CD4-positive, alpha-beta T cell (primary cell): Measurements from ENCODE around the gene ADARB2. TPM values are rescaled to one million over a fixed set of nuclear protein-coding genes. Genes with fewer than 3 reads are reported as not detected.

Experiments used
- ATAC-seq: fragments of 200-7000 bp; cut with Tn5 transposase; one replicate; pipeline ENCODE4 v1.10.0; 2022; ENCODE audit warnings: mild to moderate bottlenecking; ENCODE audit not compliant: poor library complexity
- CTCF ChIA-PET: fragments of 350-600 bp; sonication (Branson Sonifier 250); formaldehyde crosslinking; loops from one replicate; lab custom pipeline; 2021; ENCODE audit warnings: antibody characterized with exemption, inconsistent platforms; lab: Charles Lee
- POLR2A ChIA-PET: fragments of 350-600 bp; sonication (Branson Sonifier 250); formaldehyde crosslinking; loops from one replicate; lab custom pipeline; 2021; ENCODE audit warnings: antibody characterized with exemption, inconsistent platforms; lab: Charles Lee
- DNase-seq, 14 experiments: peaks; one replicate each; pipeline ENCODE4 v3.0.0-alpha.2; 2013 to 2020; ENCODE audit warnings: mixed read lengths in 2 of 14
- H3K27ac ChIP-seq, 2 donors: one replicate each; pipeline versions ENCODE4 v1.5.1 to v1.7.0; 2013; ENCODE audit warnings: low read length in 2 of 2, low read depth in 1 of 2, mild to moderate bottlenecking in 1 of 2
- H3K27me3 ChIP-seq, 2 experiments: 1 replicate in 1 of 2; 2 replicates in 1 of 2; pipeline versions ENCODE4 v1.6.1 to v1.7.0; 2013; ENCODE audit warnings: low read length in 2 of 2, control low read depth in 1 of 2, mild to moderate bottlenecking in 1 of 2, moderate library complexity in 1 of 2; ENCODE audit not compliant: insufficient read depth in 2 of 2, control insufficient read depth in 1 of 2
- H3K36me3 ChIP-seq: one replicate; pipeline ENCODE4 v1.6.1; 2013; ENCODE audit warnings: low read length, control low read depth; ENCODE audit not compliant: insufficient read depth
- H3K4me1 ChIP-seq: one replicate; pipeline ENCODE4 v1.6.1; 2013; ENCODE audit warnings: low read length, control low read depth; ENCODE audit not compliant: insufficient read depth
- H3K4me3 ChIP-seq: one replicate; pipeline ENCODE4 v1.5.1; 2013; ENCODE audit warnings: mild to moderate bottlenecking, low read length, moderate library complexity
- H3K9me3 ChIP-seq, 2 experiments: 1 replicate in 1 of 2; 2 replicates in 1 of 2; pipeline versions ENCODE4 v1.6.1 to v1.7.0; 2013; ENCODE audit warnings: low read length in 2 of 2, mild to moderate bottlenecking in 2 of 2, control low read depth in 1 of 2, moderate library complexity in 1 of 2; ENCODE audit not compliant: control insufficient read depth in 1 of 2, insufficient read depth in 1 of 2
- H3K27ac Mint-ChIP-seq: one replicate; pipeline ENCODE4 v1.8.0; 2020; ENCODE audit warnings: mixed read lengths
- H3K27me3 Mint-ChIP-seq: one replicate; pipeline ENCODE4 v1.8.0; 2021; ENCODE audit warnings: mixed read lengths
- H3K36me3 Mint-ChIP-seq: one replicate; pipeline ENCODE4 v1.8.0; 2021; ENCODE audit warnings: low read depth, mixed read lengths
- H3K4me1 Mint-ChIP-seq: one replicate; pipeline ENCODE4 v1.8.0; 2021; ENCODE audit warnings: low read depth, mixed read lengths
- H3K4me3 Mint-ChIP-seq: one replicate; pipeline ENCODE4 v1.8.0; 2020; ENCODE audit warnings: mild to moderate bottlenecking, mixed read lengths
- H3K9me3 Mint-ChIP-seq: one replicate; pipeline ENCODE4 v1.8.0; 2020; ENCODE audit warnings: mixed read lengths
- intact Hi-C, 2 experiments: fragments of 100-400 bp; cut with DNase I in 1 of 2; cut with micrococcal nuclease in 1 of 2; formaldehyde crosslinking; loops; one replicate each; pipeline versions ENCODE4 v1.15.1 to v1.9.0; 2023 to 2025; cut with DNase I, micrococcal nuclease
- total RNA-seq, 174 experiments: library from RNA in 2 of 174; stranded (reverse) in 2 of 174; gene quantifications; one replicate each; pipeline ENCODE4 v1.2.3 and lab custom pipeline; 2021 to 2026
- TF ChIP-seq, protein P1 (sequence below): fragments of 200-600 bp; IDR thresholded peaks from one replicate; pipeline ENCODE4 v1.8.0; 2022; ENCODE audit warnings: antibody characterized with exemption, mild to moderate bottlenecking

The ADARB2 gene
- total RNA-seq, 2 experiments from 2014 or later = 0.14 TPM; not detected in 1

DNA sequence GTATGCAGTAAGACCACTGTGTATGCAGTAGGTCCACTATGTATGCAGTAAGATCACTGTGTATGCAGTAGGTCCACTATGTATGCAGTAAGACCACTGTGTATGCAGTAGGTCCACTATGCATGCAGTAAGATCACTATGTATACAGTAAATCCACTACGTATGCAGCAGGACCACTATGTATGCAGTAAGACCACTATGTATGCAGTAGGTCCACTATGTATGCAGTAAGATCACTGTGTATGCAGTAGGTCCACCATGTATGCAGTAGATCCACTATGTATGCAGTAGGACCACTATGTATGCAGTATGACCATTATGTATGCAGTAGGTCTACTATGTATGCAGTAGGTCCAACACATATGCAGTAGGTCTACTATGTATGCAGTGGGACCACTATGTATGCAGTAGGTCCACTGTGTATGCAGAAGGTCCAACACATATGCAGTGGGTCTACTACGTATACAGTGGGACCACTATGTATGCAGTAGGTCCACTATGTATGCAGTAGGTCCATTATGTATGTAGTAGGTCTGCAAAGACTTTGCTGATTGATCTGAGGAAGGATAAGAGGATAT lies 313.6 kb downstream of the ADARB2 start:
- H3K27me3 Mint-ChIP-seq = peaks cover 45% of the 10 kb centered on the region
- no peak overlapping the region for H3K27ac ChIP-seq
- intact Hi-C loops = no loop called here

DNA sequence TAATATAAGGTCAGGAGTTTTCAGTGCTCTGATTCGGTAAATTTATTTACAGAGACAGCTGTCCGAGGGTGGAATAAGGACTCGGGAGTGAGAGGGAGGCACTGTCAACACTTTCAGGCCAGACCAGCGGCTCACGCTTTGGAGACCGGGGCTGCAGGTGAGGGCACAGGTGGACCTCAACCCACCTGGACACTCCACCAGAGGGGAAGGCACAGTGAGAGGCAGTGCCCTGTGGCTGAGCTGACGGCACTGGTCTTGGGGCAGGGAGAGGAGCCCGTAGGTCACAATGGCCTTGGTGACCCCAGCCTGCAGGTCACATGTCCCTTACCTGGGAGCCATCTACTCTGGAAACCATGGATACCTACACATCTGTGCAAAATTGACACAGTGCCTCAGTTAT lies 315.1 kb downstream of the ADARB2 start:
- H3K27me3 Mint-ChIP-seq = peaks cover 51% of the 10 kb centered on the region
- Histone ChIP-seq H3K27me3 (peaks cover 10% of the 10 kb centered on the region in 2 experiments), H3K9me3 (peaks cover 0 to 6% of the 10 kb centered on the region in 2 experiments), H3K36me3 (no peaks in the 10 kb centered on the region), H3K27ac (no peak overlapping the region), H3K4me3 (no peak overlapping the region), H3K4me1 (peaks cover 3% of the 10 kb centered on the region)
- ChIA-PET CTCF (no interaction called here), POLR2A (no interaction called here)
- no peaks in the 10 kb centered on the region for H3K36me3 Mint-ChIP-seq
- no peak for DNase-seq
- no peak for ATAC-seq
- no peaks in the 10 kb centered on the region for H3K9me3 Mint-ChIP-seq
- no peak overlapping the region for H3K27ac Mint-ChIP-seq
- TF ChIP-seq, protein P1, sequence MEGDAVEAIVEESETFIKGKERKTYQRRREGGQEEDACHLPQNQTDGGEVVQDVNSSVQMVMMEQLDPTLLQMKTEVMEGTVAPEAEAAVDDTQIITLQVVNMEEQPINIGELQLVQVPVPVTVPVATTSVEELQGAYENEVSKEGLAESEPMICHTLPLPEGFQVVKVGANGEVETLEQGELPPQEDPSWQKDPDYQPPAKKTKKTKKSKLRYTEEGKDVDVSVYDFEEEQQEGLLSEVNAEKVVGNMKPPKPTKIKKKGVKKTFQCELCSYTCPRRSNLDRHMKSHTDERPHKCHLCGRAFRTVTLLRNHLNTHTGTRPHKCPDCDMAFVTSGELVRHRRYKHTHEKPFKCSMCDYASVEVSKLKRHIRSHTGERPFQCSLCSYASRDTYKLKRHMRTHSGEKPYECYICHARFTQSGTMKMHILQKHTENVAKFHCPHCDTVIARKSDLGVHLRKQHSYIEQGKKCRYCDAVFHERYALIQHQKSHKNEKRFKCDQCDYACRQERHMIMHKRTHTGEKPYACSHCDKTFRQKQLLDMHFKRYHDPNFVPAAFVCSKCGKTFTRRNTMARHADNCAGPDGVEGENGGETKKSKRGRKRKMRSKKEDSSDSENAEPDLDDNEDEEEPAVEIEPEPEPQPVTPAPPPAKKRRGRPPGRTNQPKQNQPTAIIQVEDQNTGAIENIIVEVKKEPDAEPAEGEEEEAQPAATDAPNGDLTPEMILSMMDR = no peak
- intact Hi-C loops = no loop called here
- no peak overlapping the region for H3K4me3 Mint-ChIP-seq
- H3K4me1 Mint-ChIP-seq = peaks cover 11% of the 10 kb centered on the region

More for the DNA sequence above, 313.6 kb downstream of the ADARB2 start:
- Histone ChIP-seq H3K4me1 (peaks cover 3% of the 10 kb centered on the region), H3K9me3 (peaks cover 0 to 6% of the 10 kb centered on the region in 2 experiments), H3K27me3 (peaks cover 5 to 10% of the 10 kb centered on the region in 2 experiments), H3K4me3 (no peak overlapping the region), H3K36me3 (no peaks in the 10 kb centered on the region)
- POLR2A ChIA-PET = no interaction called here
- no peaks in the 10 kb centered on the region for H3K9me3 Mint-ChIP-seq
- ATAC-seq (no peak), DNase-seq (no peak)
- CTCF ChIA-PET = no interaction called here
- TF ChIP-seq, protein P1 = no peak
- H3K36me3 Mint-ChIP-seq = no peaks in the 10 kb centered on the region
- no peak overlapping the region for H3K27ac Mint-ChIP-seq
- H3K4me3 Mint-ChIP-seq = no peak overlapping the region
- H3K4me1 Mint-ChIP-seq = peaks cover 11% of the 10 kb centered on the region

DNA sequence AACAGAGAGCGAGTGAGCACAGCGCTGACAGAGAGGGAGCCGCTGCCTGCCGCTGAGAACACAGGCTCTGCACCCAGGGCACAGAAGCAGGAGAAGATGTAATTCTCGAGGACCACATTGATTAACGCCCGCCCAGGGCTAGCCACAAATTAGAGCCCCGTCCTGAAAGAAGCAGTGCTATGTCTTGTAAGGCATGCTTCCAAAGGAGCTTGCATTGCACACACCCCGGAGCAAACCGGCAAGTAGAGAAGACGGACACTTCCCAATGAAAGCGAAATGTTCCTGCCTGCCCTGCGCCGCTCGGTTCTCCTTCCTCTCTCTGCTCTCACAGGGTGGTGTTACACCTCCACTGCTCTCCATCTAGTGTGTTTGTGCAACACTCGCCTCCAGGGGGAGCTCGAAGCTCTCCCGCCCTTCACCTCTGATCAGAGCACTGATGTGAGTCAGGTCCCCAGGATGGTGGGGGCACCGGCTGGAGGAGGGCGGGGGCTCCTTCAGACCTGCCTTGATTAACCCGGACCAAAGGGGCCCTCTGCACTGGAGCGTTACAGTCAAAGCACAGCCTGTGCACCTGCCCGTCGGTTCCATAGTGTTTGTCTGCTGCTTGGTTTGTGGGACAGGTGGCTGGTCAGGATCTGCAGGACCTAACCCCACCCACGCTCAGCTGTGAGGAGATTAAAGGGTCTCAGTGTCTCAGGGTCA lies 316.5 kb downstream of the ADARB2 start:
- DNase-seq = peak in 13 of 14 experiments; percentile 27 to 65 (median 43)
- H3K36me3 Mint-ChIP-seq = no peaks in the 10 kb centered on the region
- Histone ChIP-seq H3K27me3 (peaks cover 10 to 14% of the 10 kb centered on the region in 2 experiments), H3K4me3 (no peak overlapping the region), H3K36me3 (no peaks in the 10 kb centered on the region), H3K27ac (no peak overlapping the region), H3K4me1 (peaks cover 3% of the 10 kb centered on the region), H3K9me3 (peaks cover 0 to 7% of the 10 kb centered on the region in 2 experiments)
- no peaks in the 10 kb centered on the region for H3K9me3 Mint-ChIP-seq
- H3K27me3 Mint-ChIP-seq = peaks cover 54% of the 10 kb centered on the region
- intact Hi-C loops = no loop called here
- ATAC-seq = peak; percentile 62
- H3K4me1 Mint-ChIP-seq = peaks cover 11% of the 10 kb centered on the region
- CTCF ChIA-PET = interaction anchor here (1.0 kb wide), 1 partner anchor 10 kb away, joined by 3 read pairs; no protein-coding TSS in a partner anchor
- TF ChIP-seq, protein P1 = peak; percentile 29
- no peak overlapping the region for H3K27ac Mint-ChIP-seq
- POLR2A ChIA-PET = no interaction called here
- H3K4me3 Mint-ChIP-seq = peak overlapping the region; percentile 35
